Measurements from ENCODE around the gene FBXL15. TPM values are rescaled to one million over a fixed set of nuclear protein-coding genes. Genes with fewer than 3 reads are reported as not detected.
A peak's percentile ranks its signal among the peaks of the same experiment; 100 is the strongest.

Gene FBXL15
- total and polyA plus RNA-seq, 9 of the 15 experiments (the other 6 are each of a cell fraction or from before 2014, with no cell fraction given), result 0.08 to 25.9 (median 3.5) TPM

DNA sequence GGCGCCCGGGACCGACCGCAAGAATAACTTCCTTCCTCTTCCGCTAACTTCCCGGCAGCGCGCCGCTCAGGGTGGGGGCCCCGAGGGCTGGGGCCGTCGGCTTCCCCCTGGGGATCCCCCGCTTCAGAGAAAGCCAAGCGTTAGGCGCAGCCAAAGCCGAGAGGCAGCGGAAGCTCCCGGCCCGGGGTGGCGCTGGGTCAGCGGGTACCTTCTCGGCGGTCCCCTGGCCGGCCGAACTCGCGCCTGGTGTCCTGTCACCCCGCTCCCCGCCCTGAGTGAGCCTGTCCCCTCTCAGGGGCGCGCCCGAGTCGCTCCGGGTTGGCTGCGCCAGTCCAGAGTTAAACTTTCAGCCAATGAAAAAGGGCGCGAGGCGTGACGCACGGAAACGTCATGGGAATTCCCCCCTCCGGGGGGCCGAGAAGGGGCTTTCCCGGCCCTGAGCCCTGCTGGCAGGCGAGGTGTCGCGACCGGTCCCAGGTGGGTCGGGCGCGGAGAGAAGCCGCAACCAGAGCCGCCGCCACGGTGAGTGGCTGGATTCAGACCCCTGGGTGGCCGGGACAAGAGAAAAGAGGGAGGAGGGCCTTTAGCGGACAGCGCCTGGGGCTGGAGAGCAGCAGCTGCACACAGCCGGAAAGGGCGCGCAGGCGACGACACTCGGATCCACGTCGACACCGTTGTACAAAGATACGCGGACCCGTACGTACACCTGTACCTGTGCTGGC, 26.4 kb upstream of the FBXL15 start (continued):
- 0 out of 2 replicates have a peak, but pooled peaks have one; percentile 17 for TF ChIP-seq KDM2B (CRISPR knock-in tag; IDR thresholded peaks at IDR 0.05)
- no peak for TF ChIP-seq TEAD4 (IDR thresholded peaks at IDR 0.05; ENCODE audit: low read length)
- no peak for TF ChIP-seq TEAD4 (CRISPR knock-in tag; IDR thresholded peaks at IDR 0.05; ENCODE audit: borderline replicate concordance)
- TF ChIP-seq, protein P1, sequence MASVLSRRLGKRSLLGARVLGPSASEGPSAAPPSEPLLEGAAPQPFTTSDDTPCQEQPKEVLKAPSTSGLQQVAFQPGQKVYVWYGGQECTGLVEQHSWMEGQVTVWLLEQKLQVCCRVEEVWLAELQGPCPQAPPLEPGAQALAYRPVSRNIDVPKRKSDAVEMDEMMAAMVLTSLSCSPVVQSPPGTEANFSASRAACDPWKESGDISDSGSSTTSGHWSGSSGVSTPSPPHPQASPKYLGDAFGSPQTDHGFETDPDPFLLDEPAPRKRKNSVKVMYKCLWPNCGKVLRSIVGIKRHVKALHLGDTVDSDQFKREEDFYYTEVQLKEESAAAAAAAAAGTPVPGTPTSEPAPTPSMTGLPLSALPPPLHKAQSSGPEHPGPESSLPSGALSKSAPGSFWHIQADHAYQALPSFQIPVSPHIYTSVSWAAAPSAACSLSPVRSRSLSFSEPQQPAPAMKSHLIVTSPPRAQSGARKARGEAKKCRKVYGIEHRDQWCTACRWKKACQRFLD (CRISPR knock-in tag; IDR thresholded peaks at IDR 0.05), result no peak
- TF ChIP-seq, protein P2, sequence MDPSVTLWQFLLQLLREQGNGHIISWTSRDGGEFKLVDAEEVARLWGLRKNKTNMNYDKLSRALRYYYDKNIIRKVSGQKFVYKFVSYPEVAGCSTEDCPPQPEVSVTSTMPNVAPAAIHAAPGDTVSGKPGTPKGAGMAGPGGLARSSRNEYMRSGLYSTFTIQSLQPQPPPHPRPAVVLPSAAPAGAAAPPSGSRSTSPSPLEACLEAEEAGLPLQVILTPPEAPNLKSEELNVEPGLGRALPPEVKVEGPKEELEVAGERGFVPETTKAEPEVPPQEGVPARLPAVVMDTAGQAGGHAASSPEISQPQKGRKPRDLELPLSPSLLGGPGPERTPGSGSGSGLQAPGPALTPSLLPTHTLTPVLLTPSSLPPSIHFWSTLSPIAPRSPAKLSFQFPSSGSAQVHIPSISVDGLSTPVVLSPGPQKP (CRISPR knock-in tag; IDR thresholded peaks at IDR 0.05), result no peak
- 0 out of 2 replicates have a peak, but pooled peaks have one; percentile 50 for TF ChIP-seq NBN (IDR thresholded peaks at IDR 0.05; ENCODE audit: low read depth)
- TF ChIP-seq ETV5 (CRISPR knock-in tag; IDR thresholded peaks at IDR 0.05; ENCODE audit: low read depth), result no peak; the same call in 1 of the 2 replicates
- TF ChIP-seq TCF3 (CRISPR knock-in tag; IDR thresholded peaks at IDR 0.05), result no peak
- TF ChIP-seq NONO (IDR thresholded peaks at IDR 0.05; ENCODE audit: low read depth in 2 of 2, low read length in 1 of 2), result 0 out of 4 replicates have a peak, but pooled peaks of 1 of the 2 experiments have one; percentile 33
- TF ChIP-seq NCOR1 (IDR thresholded peaks at IDR 0.05), result no peak
- TF ChIP-seq, protein P3, sequence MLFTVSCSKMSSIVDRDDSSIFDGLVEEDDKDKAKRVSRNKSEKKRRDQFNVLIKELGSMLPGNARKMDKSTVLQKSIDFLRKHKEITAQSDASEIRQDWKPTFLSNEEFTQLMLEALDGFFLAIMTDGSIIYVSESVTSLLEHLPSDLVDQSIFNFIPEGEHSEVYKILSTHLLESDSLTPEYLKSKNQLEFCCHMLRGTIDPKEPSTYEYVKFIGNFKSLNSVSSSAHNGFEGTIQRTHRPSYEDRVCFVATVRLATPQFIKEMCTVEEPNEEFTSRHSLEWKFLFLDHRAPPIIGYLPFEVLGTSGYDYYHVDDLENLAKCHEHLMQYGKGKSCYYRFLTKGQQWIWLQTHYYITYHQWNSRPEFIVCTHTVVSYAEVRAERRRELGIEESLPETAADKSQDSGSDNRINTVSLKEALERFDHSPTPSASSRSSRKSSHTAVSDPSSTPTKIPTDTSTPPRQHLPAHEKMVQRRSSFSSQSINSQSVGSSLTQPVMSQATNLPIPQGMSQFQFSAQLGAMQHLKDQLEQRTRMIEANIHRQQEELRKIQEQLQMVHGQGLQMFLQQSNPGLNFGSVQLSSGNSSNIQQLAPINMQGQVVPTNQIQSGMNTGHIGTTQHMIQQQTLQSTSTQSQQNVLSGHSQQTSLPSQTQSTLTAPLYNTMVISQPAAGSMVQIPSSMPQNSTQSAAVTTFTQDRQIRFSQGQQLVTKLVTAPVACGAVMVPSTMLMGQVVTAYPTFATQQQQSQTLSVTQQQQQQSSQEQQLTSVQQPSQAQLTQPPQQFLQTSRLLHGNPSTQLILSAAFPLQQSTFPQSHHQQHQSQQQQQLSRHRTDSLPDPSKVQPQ (CRISPR knock-in tag; IDR thresholded peaks at IDR 0.05; ENCODE audit: borderline replicate concordance), result no peak
- TF ChIP-seq POLR3G (IDR thresholded peaks at IDR 0.05; ENCODE audit: extremely low read depth, insufficient read length, insufficient replicate concordance), result no peak
- TF ChIP-seq CBFB (CRISPR knock-in tag; IDR thresholded peaks at IDR 0.05), result peak; percentile 88; the same call in 1 of the 2 replicates
- TF ChIP-seq BRD9 (IDR thresholded peaks at IDR 0.05; ENCODE audit: low read depth, partially characterized antibody), result no peak
- no peak for TF ChIP-seq FOXK2 (conservative IDR thresholded peaks at IDR 0.05 in 1 of 2, IDR thresholded peaks at IDR 0.05 in 1 of 2; ENCODE audit: low read depth in 2 of 2)
- peak; percentile 37; the same call in 1 of the 2 replicates for TF ChIP-seq GABPB1 (CRISPR knock-in tag; IDR thresholded peaks at IDR 0.05)
- TF ChIP-seq MEF2D (tag; conservative IDR thresholded peaks at IDR 0.05; ENCODE audit: low read depth), result no peak
- TF ChIP-seq PTRF (tag; IDR thresholded peaks at IDR 0.05), result no peak
- no peak for TF ChIP-seq ZNF780A (CRISPR knock-in tag; IDR thresholded peaks at IDR 0.05)
- no peak for TF ChIP-seq ZNF778 (CRISPR knock-in tag; IDR thresholded peaks at IDR 0.05)
- no peak for TF ChIP-seq BACH1 (tag; IDR thresholded peaks at IDR 0.05)
- no peak for TF ChIP-seq NCOA2 (IDR thresholded peaks at IDR 0.05; ENCODE audit: partially characterized antibody in 2 of 2)
- TF ChIP-seq NFIC (IDR thresholded peaks at IDR 0.05), result peak; percentile 39; the same call in 1 of the 2 replicates
- TF ChIP-seq ZNF445 (CRISPR knock-in tag; IDR thresholded peaks at IDR 0.05; ENCODE audit: low read depth), result no peak
- peak; percentile 58 for TF ChIP-seq CTBP1 (IDR thresholded peaks at IDR 0.05; ENCODE audit: borderline replicate concordance)
